Activated naive CD8-positive, alpha-beta T cell treated with anti-CD3 and anti-CD28 coated beads for 36 hours (primary cell): ENCODE results near the gene FIP1L1. TPM values are rescaled to one million over a fixed set of nuclear protein-coding genes. Genes with fewer than 3 reads are reported as not detected.

Experiments
- total RNA-seq, 2 experiments: library from RNA; stranded (reverse); gene quantifications; one replicate each; pipeline ENCODE4 v1.2.3, GENCODE V29; 2021

The FIP1L1 gene
- total RNA-seq, 2 experiments from 2014 or later = 76.6 to 82.3 TPM

Other genes with a start within 250 kb of the FIP1L1 start
- gene SCFD2, start 11.6 kb upstream of the FIP1L1 start, total RNA-seq = 10 to 100 TPM; 21.9 to 23.7 TPM
- not detected for gene LNX1, start 213.8 kb downstream of the FIP1L1 start, total RNA-seq